LoVo (cell line): ENCODE measurements around the gene LRRC73.
"Not testable (repeated sequence)": the region's sequence is repeated elsewhere in the genome, so short reads cannot be mapped to it uniquely, and the experiment has no call there.

Experiments
- DNase-seq: peaks from one replicate; pipeline ENCODE4 v3.0.0-alpha.2; 2016; ENCODE audit warnings: low spot score

LRRC73 gene, protein sequence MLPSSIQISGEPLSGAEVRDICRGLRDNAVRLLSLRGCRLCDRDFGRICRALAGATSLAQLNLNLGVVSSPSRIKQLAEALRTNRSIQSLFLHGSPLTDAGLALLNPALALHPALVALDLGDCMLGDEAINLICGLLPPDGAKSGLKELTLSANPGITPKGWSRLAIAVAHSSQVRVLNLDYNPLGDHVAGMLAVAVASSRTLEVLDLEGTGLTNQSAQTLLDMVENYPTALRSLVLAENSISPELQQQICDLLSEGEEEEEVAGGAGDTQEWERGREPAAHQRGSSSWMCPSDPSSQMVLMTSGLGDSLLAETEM

DNA sequence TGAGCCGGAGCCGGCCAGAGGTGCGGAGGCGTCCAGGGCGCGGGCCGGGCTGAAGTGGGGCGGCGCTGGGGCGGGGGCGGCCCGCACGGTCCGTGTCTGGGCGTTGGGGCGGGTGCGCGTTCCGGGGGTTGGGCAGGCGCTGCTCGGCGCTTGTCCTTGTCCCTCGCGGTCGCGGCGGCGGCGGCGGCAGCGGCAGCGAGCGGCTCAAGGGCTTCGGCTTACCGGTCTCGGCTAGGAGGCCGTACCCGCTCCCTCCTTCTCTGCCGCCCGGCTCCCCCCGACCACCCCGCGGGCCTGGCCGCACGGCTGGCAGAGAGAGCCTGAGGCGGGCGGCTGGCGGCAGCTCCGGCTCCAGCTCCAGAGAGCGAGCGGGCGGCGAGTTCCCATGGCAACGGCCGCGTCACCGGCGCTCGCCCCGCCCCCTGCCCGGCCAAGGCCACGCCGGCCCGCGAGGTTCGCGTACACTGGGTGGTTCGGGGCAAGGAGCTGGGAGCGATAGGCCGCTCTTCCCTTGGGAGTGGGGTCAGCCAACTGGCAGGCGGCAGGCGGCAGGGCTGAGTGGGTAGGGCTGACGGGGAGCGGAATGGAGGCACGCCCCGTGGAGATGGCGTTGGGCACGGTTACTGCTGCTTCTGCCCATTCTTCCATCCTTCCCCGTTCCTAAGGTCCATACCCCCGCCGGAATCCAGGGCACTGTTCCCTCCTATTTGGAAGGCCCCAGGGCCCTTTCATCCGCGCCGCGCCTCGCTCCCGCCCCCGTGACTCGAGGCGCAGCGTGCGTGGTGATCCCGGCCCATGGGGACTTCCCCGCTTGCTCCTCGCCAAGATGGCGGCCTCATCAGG lies at the start of gene LRRC73:
LRRC73 (minus strand) TSS at position 363 of the 843 bp plus-strand sequence. CDS start 561 bp downstream, outside the sequence.
- DNase-seq = peak; percentile 83

GRCh38 chr6:43559328-43559727 lies 49.2 kb upstream of the LRRC73 start:
- no peak for DNase-seq

GRCh38 chr6:43557620-43558019 lies 47.5 kb upstream of the LRRC73 start:
- DNase-seq = not testable (repeated sequence)

DNA sequence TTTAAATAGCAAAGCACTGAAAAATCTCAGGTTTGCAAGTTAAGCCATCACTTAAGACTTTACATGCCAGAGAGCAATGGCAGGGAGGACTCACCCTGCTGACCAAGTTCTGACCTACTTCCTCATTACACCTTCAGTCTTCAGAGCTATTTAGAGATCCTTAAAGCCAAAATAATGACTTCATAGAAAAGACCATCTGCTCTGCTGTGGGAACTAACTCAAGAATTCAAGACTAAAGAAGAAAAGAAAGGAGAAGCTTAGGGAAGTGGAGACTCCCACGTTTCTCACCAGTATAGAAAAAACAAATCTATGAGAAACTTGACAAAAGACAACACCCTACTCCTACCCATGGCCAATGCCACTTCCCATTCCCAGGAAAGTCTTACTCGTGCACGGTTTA lies 37.1 kb upstream of the LRRC73 start:
- DNase-seq = no peak

- DNase-seq = no peak
Measured at GRCh38 chr6:43544461-43544860, 34.3 kb upstream of the LRRC73 start.

DNA sequence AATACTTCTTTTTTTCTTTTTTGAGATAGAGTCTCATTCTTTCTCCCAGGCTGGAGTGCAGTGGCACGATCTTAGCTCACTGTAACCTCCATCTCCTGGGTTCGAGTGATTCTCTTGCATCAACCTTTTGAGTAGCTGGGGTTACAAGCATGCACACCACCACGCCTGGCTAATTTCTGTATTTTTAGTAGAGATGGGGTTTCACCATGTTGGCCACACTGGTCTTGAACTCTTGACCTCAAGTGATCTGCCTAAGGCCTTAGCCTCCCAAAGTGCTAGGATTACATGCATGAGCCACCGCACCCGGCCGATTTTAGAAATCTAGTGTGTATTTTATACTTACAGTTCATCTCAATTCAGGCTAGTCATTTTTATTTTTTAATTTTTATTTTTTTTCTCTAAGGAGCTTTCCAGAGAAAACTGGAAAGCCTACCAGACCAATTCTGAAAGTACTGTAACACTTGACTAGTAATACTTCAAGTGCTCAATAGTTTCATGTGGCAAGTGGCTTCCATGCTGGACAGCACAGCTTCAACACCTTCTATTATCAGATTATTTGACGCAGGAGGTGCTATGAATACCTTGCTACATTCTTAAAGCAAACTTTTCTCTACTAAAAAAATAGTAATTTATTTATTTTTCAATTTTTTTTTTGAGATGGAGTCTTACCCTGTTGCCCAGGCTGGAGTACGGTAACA lies 31.8 kb upstream of the LRRC73 start:
- no peak for DNase-seq

DNA sequence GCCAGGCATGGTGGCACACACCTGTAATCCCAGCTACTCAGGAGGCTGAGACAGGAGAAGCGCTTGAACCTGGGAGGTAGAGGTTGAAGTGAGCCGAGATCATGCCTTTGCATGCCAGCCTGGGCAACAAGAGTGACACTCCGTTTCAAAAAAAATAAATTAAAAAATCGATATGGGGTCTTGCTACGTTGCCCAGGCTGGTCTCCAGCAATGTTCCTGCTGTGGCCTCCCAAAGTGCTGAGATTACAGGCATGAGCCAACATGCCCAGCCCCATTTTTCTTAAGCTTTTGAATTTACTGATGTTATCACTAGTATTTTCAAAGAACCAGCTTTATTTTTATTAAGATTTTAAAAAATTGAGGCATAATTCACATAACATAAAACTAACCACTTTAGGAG lies 30.4 kb upstream of the LRRC73 start:
- no peak for DNase-seq

GRCh38 chr6:43539409-43539808 lies 29.3 kb upstream of the LRRC73 start:
- not testable (repeated sequence) for DNase-seq

GRCh38 chr6:43538986-43539385 lies 28.8 kb upstream of the LRRC73 start:
- not testable (repeated sequence) for DNase-seq

DNA sequence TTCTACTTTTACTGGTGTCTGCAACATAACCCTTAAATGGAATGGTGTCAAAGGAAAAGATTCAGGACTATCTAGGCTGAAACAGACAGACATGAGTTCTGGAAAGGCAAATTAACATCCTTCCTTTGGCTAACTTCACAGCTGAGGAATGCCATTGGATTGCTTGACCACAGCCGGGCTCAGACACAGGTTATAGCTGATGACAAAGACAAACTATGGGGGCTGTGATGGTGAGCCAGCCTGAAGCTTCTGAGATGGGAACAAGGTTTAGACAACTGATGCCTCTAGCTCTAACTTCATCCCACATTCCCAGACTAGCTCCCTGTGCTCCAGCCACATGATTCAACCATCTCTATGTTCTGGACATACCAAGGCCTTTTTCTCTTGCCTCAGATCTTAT lies 22.1 kb upstream of the LRRC73 start:
- DNase-seq = no peak

GRCh38 chr6:43524483-43524961 lies 14.4 kb upstream of the LRRC73 start:
- DNase-seq = no peak

GRCh38 chr6:43523284-43523683 lies 13.1 kb upstream of the LRRC73 start:
- no peak for DNase-seq

DNA sequence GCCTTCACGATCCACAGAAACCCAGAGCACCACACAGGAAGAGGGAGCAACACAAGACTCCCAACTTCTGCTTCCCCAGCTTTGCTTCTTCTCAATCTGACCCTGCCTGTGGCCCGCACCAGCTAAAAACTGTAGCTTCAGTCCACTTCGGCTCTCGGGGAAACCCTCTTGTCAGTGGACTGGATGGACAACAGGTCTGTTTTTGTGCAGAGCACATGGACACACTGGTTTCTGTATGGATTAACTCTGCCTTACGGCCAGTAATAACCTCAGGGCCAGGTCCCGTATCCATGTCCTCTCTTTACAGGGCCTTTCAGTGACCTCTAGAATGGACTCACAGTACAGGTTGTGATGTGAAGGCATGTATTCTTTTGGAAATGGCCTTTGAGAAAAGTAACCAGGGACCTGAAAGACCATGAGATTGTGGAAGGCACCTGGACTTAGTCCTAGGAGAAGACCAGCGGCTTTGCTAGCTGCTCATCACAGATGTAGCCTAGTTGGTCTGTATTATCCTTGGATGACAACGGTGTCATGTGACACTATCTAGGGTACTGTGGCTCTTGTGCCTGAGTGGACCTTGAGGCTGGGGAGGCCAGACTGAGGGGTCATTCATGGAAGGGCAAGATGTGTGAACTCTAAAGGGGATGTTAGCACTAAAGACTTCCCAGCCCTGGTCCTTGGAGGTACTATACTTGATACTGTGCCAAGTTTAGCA lies 12.6 kb upstream of the LRRC73 start:
- DNase-seq = no peak

GRCh38 chr6:43521836-43522235 lies 11.7 kb upstream of the LRRC73 start:
- no peak for DNase-seq

DNA sequence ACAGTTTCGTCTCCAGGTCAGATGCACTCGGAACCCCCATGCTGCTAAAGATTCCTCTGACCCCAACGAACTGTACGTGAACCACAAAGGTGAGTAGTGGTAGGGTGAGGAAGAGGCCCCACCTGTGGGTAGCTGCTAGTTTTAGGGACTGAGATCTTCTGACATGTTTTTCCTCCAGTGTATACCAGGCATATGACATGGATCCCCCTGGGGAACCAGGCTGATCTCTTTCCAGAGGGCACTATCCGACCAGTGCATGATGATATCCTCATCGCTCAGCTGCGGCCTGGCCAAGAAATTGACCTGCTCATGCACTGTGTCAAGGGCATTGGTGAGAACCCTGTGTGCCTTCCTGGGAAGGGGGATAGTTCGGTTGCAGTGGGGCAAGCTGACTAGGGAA lies 10.0 kb upstream of the LRRC73 start:
- no peak for DNase-seq

DNA sequence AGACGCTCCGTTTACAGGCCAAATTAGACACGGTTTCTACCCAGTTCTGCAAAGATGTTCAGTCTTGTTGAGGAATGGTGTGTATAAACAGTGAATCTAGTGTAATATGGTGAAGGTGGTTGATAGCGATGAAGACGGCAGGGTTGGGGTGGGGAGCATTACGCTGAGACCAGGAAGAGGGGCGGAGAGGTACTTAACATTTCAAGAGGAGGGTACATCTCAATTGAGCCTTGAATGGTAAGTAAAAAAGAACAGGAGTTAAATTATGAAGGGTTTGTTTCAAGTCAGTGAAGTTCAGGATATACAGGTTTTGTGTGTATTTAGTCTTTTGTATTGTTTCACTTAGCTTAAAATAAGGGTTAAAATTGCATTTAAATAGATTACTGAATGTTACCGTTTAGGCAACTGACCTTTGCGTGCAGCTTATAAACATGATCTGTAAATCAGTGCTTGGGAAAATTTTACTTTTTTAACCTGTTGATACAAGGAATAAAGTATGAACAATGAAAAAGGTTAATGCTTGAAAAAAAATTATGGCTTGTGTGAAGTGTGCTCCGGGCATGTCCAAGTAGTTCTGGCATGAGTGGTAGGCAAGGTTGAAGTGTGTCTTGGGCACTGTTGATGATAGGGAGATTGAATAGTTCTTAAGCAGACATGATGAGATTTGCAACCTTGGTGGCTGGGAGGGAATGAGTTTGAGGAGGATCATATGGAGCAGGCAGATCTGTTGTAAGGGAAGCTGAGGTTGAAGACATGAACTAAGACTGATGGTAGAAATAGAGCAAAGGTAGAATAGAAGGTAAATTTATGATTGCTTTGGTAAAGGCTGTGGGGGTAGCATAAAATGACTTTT lies 7.6 kb upstream of the LRRC73 start:
- no peak for DNase-seq

GRCh38 chr6:43516697-43517504 lies 6.8 kb upstream of the LRRC73 start, which contains the start of the genes POLR1C and YIPF3:
Gene POLR1C (plus strand): TSS chr6:43517089. CDS start chr6:43517110, 21 bp downstream.
Gene YIPF3 (minus strand): TSS chr6:43516926. CDS start chr6:43516807, 119 bp downstream.
- DNase-seq = peak; percentile 98

- DNase-seq = no peak
Measured at GRCh38 chr6:43516367-43516696, 6.2 kb upstream of the LRRC73 start.

- DNase-seq = no peak
Measured at GRCh38 chr6:43515808-43516207, 5.7 kb upstream of the LRRC73 start.

- no peak for DNase-seq
Measured at GRCh38 chr6:43511824-43512415, 1.8 kb upstream of the LRRC73 start.
